ENCODE data around the gene ABCG2. TPM values are rescaled to one million over a fixed set of nuclear protein-coding genes. Genes with fewer than 3 reads are reported as not detected.

ABCG2 gene
- total and polyA plus RNA-seq, 2 of the 4 experiments (the other 2 are of a cell fraction), result 0.50 to 1.1 TPM

- dilution Hi-C loops (cut with HindIII; ENCODE audit: low sequenced_read_pairs, unreplicated experiment) (no loop called here), in situ Hi-C loops (cut with MboI; ENCODE audit: low sequenced_read_pairs) (no loop called here), intact Hi-C loops (cut with micrococcal nuclease) (no loop called here)
- no peaks in the 10 kb centered on the region for H3K9me3 ChIP-seq (ENCODE audit: control insufficient read depth, insufficient read depth, low read length)
- H3K36me3 ChIP-seq (ENCODE audit: control insufficient read depth, insufficient read depth, low read length), result peaks cover 52% of the 10 kb centered on the region
- ATAC-seq (ENCODE audit: low read depth) (no peak), DNase-seq (no peak)
- H2BK15ac ChIP-seq (ENCODE audit: low read depth, low read length), result no peak overlapping the region
- H4K91ac ChIP-seq (ENCODE audit: insufficient read depth, low read depth, low read length), result no peak overlapping the region
- no peak overlapping the region for H3K4me3 ChIP-seq (ENCODE audit: insufficient read depth, low read depth, low read length)
- peaks cover 5% of the 10 kb centered on the region; the same call in 1 of the 2 replicates for H3K9me1 ChIP-seq (ENCODE audit: insufficient read depth, low read length)
- H4K5ac ChIP-seq (ENCODE audit: low read depth, low read length), result no peak overlapping the region
- no peak overlapping the region for H3K27ac ChIP-seq (ENCODE audit: insufficient read depth, low read length)
- WGBS, 2 experiments (ENCODE audit: extremely low coverage in 2 of 2, insufficient read length in 1 of 2), result no CpG with 5 or more reads among the region's 1 CpG
- H3K9ac ChIP-seq (ENCODE audit: low read depth, low read length), result no peak overlapping the region
- TF ChIP-seq CEBPB (IDR thresholded peaks at IDR 0.05; ENCODE audit: low read depth, low read length) (no peak), NFE2L2 (IDR thresholded peaks at IDR 0.05; ENCODE audit: low read depth, low read length) (no peak)
- H3K23ac ChIP-seq (ENCODE audit: low read depth, low read length), result no peak overlapping the region
- peaks cover 3 to 6% of the 10 kb centered on the region in 2 experiments; a peak in 2 of 4 replicates for H3K79me1 ChIP-seq (ENCODE audit: low read depth in 1 of 2, low read length in 2 of 2)
- H3K56ac ChIP-seq (ENCODE audit: extremely low read depth, insufficient read depth, low read length), result no peak overlapping the region
- no peak overlapping the region for H2AK5ac ChIP-seq (ENCODE audit: low read depth, low read length)
- no peak overlapping the region for H2AFZ ChIP-seq (replicated peaks; ENCODE audit: low read length, poor library complexity)
- CTCF ChIA-PET, result no interaction called here
- BruUV-seq (replicated peaks), result no TSS peak
- no peak overlapping the region for H2AK9ac ChIP-seq (replicated peaks; ENCODE audit: low read depth, low read length, poor library complexity)
- H3K27me3 ChIP-seq (ENCODE audit: control insufficient read depth, insufficient read depth, low read length), result no peaks in the 10 kb centered on the region
- H2BK120ac ChIP-seq (ENCODE audit: low read depth, low read length), result no peak overlapping the region
- no peak overlapping the region for H3K14ac ChIP-seq (replicated peaks; ENCODE audit: low read depth, low read length)
- H3K4ac ChIP-seq (ENCODE audit: low read depth, low read length), result no peak overlapping the region
- no peak overlapping the region for H4K8ac ChIP-seq (ENCODE audit: low read depth in 2 of 2, low read length in 2 of 2)
- H2BK5ac ChIP-seq (ENCODE audit: low read depth, low read length, poor library complexity, severe bottlenecking), result no peak overlapping the region
- no peaks in the 10 kb centered on the region for H3K4me1 ChIP-seq (ENCODE audit: control insufficient read depth, insufficient read depth, low read length)
- POLR2A ChIA-PET (ENCODE audit: unreplicated experiment), result no interaction called here
- H3K18ac ChIP-seq (ENCODE audit: low read depth, low read length), result no peak overlapping the region
- H2BK20ac ChIP-seq (ENCODE audit: low read depth, low read length), result no peak overlapping the region
- H4K20me1 ChIP-seq (ENCODE audit: insufficient read depth, low read length), result no peaks in the 10 kb centered on the region
- no peak overlapping the region for H3K4me2 ChIP-seq (ENCODE audit: low read depth, low read length)
These were observed 88.4 kb downstream of the ABCG2 start for GRCh38 chr4:88070031-88070430.

Measured in IMR-90 (cell line).